C1 segment of cervical spinal cord (tissue), 14 donors: ENCODE results near the gene MACROD2.
"Not testable (repeated sequence)": the region's sequence is repeated elsewhere in the genome, so short reads cannot be mapped to it uniquely, and the experiment has no call there.

Experiments used
- DNase-seq, 14 donors: peaks; one replicate each; lab custom pipeline; 2025; lab: John Stamatoyannopoulos, UW

MACROD2 gene

DNA sequence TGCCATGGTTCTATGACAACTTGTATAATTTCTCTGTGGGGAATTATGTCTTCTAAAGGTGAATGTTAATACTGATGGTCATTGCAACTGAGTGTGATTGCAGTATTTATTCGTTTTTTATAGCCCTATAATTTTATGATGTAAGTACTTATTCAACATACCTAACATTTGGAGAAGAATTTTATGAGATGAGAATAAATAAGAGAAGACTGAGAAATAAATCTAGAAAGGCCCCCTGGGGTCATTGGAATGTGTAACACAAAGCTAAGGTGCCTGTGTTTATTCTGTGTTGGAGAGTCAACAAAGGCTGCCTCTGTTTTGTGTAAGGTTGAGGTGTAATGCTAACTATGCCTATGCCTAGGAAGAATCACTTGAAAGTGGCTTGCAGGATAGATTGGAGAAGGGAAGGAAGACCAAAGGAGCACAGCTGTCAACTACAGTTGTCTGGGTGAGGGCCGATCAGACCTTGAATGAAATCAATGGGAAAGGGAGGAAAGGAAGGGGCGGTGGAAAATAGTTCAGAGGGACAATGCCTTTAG, 1501.3 kb downstream of the MACROD2 start:
- no peak for DNase-seq

- no peak for DNase-seq
These were observed 1503.6 kb downstream of the MACROD2 start for GRCh38 chr20:15498926-15499325.

GRCh38 chr20:15506311-15506710, 1511.0 kb downstream of the MACROD2 start:
- DNase-seq = no peak

DNA sequence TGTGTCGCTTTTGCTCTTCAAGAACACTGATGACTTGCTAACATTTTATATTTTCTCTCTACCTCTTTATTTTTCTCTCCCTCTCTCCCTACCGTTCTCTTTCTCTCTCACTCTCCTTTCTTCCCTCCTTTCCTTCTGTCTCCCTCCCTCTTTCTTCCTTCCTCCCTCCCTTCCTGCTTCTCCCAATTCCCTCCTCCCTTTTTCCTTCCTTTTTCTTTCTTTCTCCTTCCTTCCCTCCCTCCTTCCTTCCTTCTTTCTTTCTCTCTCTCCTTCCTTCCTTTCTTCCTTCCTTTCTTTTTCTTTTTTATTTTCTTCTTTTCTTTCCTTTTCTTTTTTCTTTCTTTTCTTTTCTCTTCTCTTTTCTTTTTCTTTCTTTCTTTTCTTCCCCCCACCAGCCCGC, 1511.8 kb downstream of the MACROD2 start:
- DNase-seq = no peak

DNA sequence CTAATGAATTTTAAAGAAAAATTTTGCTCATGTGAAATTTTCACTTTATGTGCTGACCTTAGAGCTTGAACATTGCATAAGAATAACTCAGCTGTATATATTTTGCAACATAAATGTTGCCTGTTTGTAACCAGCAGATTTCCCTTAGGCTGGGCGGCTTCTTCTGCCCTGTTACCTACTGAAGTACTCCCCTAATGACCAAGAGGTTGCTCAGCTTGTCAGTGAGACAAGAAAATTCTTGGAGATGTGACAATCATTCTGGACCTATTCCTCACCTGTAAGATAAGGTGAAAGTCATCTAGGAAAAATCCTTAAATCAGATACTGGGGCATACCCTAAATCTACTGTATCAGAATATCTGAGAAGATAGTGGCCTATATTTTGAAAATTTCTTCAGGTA, 1516.2 kb downstream of the MACROD2 start:
- no peak for DNase-seq

GRCh38 chr20:15512916-15513315, 1517.6 kb downstream of the MACROD2 start:
- no peak for DNase-seq

DNA sequence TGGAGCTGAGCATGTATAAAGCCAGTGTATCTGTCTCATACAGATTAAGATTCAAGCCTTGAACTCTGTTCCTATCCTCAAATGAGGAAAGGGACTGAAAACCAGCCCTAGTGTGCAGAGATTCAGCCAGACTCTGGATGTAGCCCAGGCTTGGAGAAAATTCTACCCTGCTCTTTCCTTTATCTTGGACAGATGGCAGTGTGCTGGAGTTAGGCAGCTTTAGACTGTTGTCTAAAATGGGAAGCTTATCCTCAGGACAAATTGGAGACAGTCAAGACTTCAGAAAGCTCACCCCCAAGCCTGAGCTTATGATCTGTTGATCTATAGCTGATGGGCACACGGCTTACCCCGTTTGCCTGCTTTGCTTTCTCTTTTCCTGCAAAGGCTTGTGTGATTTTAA, 1520.4 kb downstream of the MACROD2 start:
- DNase-seq = peak in 1 of 14 donors; percentile 56

- DNase-seq = no peak
These were observed 1525.7 kb downstream of the MACROD2 start for GRCh38 chr20:15520930-15521524.

DNA sequence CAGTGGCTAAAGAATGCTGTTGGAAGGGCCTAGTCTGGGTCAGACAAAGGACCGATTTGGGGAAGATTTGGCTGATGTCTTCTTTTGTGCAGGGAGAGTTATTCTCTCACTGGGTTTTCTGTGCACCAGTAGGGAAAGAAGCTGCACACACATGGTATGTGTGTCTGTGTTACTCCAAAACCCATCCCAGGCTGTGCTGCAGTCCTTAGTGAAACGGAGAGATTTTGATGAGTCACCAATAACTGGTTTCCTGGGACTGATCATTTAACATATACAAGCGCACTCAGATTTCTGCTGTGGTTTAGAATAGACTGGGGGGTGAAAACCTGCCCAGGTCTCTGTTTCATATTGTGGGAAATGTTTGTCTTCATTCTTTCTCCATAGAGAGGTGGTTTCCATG, 1528.1 kb downstream of the MACROD2 start:
- DNase-seq = no peak

DNA sequence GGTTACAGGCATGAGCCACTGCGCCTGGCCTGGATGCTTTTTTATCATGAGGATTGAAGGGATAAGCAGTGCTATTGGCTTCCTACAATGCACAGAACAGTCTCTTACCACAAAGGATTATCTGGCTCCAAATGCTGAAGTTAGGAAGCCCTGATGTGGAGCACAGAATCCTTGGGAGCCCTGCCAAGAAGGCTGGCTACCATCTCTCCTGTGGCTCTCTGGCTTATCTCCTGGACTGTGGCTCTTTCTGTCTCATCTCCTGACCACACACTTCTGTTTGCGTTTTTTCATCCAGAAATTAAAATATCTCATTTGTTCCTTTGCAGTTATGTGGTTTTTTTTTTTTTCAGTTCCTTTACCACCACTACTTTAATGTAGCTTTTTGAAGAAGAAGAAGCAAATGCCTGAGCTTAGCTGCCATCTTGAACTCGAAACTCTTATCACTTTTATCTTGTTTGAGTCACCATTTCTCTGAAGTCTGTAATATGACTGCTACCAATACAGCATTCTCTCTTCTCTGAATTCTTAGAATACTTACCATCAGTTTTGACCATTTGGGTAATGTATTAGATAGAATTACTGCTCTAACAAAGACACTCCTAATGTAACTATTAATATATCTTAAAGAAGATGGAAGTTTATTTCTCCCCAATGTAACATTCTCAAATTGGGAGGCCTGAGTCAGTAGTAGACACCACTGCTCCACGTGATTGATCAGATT, 1533.2 kb downstream of the MACROD2 start:
- DNase-seq = peak in 1 of 14 donors; percentile 59

DNA sequence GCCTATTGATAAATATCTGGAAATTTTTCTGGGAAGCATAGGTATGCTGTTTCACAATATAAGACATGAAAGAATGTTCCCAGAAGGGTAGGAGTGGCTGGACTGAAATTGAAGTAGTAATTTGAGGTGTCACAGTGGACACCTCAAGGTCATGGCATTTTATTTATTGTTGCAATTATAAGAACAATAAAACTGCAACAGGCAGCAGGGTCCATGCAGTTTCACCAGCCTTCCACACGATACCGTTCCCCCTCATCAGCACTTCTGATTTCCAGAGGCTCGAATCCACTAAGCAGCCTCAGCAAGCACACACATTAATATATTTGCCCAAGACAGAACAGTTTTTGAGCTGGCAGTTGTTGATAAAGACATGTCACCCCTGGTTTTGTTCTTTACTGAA, 1540.5 kb downstream of the MACROD2 start:
- no peak for DNase-seq

DNA sequence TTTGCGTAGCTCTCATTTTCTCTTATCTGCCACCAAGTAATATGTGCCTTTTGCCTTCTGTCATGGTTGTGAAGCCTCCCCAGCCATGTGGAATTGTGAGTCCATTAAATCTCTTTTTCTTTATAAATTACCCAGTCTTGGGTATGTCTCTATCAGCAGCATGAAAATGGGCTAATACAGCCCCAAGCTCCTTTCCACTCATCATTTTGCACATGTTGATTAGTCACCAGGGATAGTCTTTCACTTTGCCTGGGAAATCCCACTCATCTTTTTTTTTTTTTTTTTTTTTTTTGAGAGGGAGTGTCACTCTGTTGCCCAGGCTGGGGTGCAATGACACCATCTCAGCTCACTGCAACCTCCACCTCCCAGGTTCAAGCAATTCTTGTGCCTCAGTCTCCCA, 1541.9 kb downstream of the MACROD2 start:
- DNase-seq = not testable (repeated sequence)

DNA sequence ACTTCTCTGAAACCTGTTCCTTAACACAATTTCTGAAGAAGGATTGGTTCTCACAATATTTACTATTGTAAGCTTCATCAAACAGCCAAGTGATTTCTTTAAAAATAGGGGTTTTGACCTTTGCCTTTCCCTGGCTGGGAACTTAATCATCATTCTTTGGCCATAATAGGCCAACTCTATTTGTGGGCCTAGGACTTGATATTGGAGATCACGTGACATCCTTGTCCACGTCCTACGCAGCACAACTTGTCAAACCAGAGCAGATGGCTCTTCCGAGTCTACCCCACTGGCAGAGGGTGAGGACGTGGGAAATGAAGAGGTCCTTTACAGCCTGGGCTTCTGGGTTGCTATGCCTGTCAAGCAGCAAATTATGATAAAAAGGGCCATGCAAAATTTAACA, 1547.3 kb downstream of the MACROD2 start:
- DNase-seq = no peak

DNA sequence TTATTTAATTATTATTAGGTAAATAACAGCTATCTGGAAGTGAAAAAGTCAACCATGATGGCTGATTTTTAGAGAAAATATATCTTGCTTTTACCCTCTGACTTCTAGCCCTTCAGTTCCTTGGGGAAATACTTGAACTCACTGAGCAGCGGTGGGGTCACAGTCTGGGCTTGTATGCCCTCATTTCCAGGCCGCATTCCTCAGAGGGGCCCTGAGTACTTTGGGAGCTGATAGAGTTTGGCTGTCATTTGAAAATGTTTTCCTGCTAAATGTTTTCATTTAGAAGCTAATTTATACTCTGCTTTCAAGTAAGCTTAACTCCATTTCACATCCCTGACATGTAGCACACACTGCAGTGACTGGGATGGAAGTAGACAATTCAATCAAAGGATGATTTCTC, 1549.4 kb downstream of the MACROD2 start:
- peak in 1 of 14 donors; percentile 55 for DNase-seq

DNA sequence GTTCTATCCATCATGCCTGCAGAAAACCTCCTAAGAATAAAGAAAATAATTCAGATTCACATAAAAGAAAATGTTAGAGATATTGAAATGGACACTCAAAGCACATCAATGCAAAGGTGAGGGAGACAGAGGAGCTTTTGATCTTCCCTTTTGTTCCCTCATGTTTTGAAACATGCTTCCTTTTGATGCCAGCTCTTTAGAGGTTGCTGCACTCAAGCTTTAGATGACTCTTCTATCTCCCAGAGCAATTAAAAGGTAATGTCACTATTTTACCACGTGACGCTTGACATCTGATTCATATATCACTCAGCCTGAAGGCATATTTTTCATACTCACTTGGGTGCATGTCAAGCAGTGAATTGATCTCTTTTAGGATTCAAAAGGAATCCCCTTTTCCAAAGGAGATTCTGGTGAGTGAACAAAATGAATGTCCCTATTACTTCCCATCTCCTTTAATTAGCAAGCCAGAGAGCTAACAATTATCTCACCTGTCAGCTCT, 1551.3 kb downstream of the MACROD2 start:
- DNase-seq = no peak

DNA sequence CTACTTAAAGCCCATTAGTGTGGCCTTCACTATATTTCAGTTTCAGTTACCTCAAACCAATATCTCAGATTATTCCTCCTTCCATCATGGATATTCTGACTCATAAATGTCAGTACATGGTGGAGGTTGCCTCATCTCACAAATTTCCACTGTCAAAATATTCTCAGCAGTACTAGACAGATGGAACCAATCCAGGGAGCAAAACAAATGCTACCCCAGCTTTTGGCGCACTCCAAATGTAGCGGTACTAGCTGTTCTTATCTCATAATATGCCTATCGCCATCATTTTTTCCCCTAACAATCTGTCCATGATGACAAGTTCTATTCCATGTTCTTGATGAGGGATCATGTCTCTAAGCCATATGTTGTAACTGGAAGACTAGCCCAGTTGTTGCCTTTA, 1551.8 kb downstream of the MACROD2 start:
- peak in 1 of 14 donors; percentile 77 for DNase-seq

DNA sequence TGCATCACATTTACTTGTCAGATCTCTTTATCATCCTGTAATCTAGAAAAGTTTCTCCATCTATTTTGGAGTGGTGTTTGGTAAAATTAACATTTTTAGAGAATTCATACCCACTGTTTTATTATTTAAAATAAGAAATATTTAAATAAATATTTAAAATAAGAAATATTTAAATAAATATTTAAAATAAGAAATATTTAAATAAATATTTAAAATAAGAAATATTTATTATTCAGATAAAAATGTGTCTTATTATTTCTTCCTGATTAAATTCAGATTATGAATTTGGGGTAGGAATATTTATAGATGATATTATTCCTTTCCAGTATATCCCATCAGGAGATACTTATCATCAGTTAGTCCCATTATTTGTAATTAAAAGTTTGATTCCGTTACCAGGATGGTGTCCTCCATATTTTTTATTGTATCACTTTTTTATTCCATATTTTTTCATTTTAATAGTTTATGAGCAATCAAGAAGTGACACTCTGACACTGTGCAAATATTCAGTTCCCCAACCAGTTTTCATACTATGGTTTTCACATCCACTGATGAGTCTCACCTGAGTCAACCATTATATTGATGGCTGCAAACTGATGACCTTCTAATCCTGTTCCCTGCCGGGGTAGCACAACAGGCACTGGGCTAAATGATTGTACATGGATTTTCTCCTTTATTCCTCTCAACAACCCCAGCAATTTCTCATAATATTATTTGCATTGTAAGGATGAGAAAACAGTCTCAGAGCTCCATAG, 1555.0 kb downstream of the MACROD2 start:
- no peak for DNase-seq

DNA sequence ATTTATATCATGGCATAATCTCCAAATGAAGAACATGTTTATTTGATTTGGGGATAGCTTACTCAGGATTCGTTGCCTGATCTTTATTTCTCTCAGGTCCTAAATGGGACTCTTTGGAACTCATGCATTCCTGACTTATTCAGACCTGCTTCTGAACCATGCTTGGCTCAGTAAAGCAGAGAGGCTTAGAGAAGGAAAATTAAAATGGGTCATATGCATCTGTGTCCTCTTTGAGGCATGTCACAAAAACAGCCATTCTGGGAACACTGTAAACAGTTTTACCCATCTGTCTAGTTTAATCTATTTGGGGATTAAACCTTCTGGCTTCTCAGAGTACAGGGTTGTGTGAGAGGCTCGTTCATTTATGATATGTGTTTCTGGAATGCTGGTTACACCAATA, 1560.6 kb downstream of the MACROD2 start:
- DNase-seq = peak in 1 of 14 donors; percentile 61

DNA sequence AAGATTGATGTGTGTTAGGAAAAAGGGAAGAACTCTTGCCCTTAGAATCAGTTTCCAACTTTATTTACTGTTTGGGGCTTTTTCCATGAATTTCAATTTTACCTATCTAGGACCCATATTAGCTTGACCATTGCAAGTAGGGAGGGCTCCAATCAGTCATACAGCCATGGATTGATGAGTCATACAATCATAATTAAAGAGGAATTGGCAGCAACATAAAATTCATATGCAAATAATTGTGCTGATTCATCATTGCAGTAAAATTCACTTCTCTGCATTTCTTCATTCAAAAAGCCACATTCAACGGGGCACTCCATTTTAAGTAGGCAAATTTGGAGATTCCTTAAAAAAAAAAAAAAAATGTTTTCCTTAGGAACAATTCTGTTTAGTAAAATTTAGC, 1561.6 kb downstream of the MACROD2 start:
- DNase-seq = no peak

DNA sequence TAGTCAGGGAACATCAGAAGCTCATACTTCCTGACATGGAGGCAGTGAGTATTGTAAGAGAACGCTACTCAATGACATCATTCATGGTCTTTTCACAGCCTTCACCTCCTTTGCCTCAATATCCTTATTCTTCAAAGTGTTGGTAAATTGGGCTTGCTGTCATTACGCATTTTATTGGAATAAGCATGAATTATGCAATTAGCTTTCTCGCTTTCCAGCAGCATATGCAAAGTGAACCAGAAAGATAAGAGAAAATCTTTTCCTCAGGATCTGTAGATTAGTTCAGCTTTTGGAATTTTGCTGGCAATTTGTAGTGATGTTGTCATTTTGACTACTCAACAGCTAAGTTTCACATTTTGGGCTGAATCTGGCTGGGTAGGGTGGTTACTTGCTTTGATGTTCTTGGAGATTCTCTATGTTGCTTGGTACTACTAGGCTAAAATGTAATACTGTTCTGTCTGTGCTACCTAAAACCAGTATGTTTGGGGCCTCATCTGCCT, 1565.8 kb downstream of the MACROD2 start:
- no peak for DNase-seq

- peak in 9 of 14 donors; percentile 7 to 42 (median 17) for DNase-seq
These were observed 1566.5 kb downstream of the MACROD2 start for GRCh38 chr20:15561707-15562404.
